ENCODE results near the gene UNC45A. TPM values are rescaled to one million over a fixed set of nuclear protein-coding genes. Genes with fewer than 3 reads are reported as not detected.

The UNC45A gene
- total RNA-seq, 2 experiments from 2014 or later: 46.1 to 68.0 TPM

DNA sequence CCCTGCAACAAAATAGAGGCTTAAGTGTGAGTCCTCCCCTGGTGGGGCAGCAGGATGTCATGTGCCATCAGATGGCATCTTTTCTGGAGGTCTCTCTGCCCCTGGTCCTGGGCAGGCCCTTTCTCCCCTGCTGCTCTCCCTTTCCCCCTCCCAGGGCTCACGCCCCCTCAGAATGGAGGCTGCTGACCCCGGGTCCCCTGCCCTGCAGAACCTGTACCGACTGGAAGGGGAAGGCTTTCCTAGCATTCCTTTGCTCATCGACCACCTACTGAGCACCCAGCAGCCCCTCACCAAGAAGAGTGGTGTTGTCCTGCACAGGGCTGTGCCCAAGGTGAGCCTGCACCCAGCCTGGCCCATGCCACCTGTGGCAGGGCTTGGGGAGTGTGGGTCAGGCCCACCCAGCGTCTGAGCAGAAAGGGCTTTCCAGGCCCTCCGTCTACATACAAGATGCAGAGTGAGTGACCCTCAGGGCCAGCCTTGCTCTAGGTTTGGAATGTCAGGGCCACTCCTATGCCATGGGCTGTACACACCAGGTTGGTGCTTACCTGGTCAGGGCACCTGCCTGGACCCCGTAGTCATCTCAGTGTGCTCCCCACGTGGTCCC is 43.6 kb upstream of the UNC45A start:
- no peaks in the 10 kb centered on the region for H3K9me3 ChIP-seq (ENCODE audit: low read length)
- H2AFZ ChIP-seq (ENCODE audit: low read length): no peak overlapping the region
- TF ChIP-seq, protein P1, sequence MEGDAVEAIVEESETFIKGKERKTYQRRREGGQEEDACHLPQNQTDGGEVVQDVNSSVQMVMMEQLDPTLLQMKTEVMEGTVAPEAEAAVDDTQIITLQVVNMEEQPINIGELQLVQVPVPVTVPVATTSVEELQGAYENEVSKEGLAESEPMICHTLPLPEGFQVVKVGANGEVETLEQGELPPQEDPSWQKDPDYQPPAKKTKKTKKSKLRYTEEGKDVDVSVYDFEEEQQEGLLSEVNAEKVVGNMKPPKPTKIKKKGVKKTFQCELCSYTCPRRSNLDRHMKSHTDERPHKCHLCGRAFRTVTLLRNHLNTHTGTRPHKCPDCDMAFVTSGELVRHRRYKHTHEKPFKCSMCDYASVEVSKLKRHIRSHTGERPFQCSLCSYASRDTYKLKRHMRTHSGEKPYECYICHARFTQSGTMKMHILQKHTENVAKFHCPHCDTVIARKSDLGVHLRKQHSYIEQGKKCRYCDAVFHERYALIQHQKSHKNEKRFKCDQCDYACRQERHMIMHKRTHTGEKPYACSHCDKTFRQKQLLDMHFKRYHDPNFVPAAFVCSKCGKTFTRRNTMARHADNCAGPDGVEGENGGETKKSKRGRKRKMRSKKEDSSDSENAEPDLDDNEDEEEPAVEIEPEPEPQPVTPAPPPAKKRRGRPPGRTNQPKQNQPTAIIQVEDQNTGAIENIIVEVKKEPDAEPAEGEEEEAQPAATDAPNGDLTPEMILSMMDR (conservative IDR thresholded peaks at IDR 0.05; ENCODE audit: low read length): no peak
- no peak for TF ChIP-seq EZH2phosphoT487 (IDR thresholded peaks at IDR 0.05; ENCODE audit: borderline replicate concordance, low read depth, low read length)
- H4K20me1 ChIP-seq (ENCODE audit: insufficient read depth, low read length): no peaks in the 10 kb centered on the region
- no peaks in the 10 kb centered on the region for H3K79me2 ChIP-seq (ENCODE audit: insufficient read depth, low read depth, low read length)
- H3K36me3 ChIP-seq (ENCODE audit: insufficient read depth, low read length): peaks cover 4% of the 10 kb centered on the region; the same call in 1 of the 2 replicates
- peaks cover 5% of the 10 kb centered on the region for H3K4me1 ChIP-seq (ENCODE audit: insufficient read depth, low read length, poor library complexity, severe bottlenecking)
- no TSS peak for BruUV-seq (replicated peaks)
- H3K4me2 ChIP-seq (ENCODE audit: low read length): no peak overlapping the region
- no peak overlapping the region for H3K27ac ChIP-seq (ENCODE audit: low read depth, low read length, poor library complexity, severe bottlenecking)
- H3K4me3 ChIP-seq (ENCODE audit: low read depth, low read length, poor library complexity, severe bottlenecking): no peak overlapping the region
- CTCF ChIA-PET (ENCODE audit: unreplicated experiment): interaction anchor here (0.6 kb wide), 1 partner anchor 250 kb away, joined by 3 read pairs; no protein-coding TSS in a partner anchor
- H3K9me2 ChIP-seq (ENCODE audit: insufficient read depth, low read length): no peaks in the 10 kb centered on the region
- DNase-seq (ENCODE audit: low spot score): no peak
- POLR2A ChIA-PET: interaction anchor here (0.6 to 1.1 kb wide), 2 partner anchors 52 to 119 kb away, joined by 3 read pairs; no protein-coding TSS in a partner anchor
- intact Hi-C loops (cut with micrococcal nuclease; ENCODE audit: unreplicated experiment): no loop called here

DNA sequence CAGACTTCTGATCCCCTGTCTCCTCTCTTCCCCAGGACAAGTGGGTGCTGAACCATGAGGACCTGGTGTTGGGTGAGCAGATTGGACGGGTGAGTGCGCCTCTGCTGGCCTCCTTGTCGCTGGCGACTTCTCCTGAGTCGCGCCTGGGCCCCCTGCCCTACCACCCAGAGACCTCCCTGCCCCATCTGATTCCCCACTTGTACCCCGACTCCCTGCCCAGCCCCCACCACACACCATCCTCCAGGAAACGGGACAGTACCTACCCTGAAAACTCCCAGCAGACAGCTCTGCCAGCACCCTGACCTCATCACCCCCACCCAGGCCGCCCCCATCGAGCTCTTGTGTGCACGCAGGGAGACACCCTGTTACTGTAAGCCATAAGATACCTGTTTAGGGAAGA is 43.1 kb upstream of the UNC45A start:
- Histone ChIP-seq H3K27ac (ENCODE audit: low read depth, low read length, poor library complexity, severe bottlenecking) (no peak overlapping the region), H3K9me2 (ENCODE audit: insufficient read depth, low read length) (no peaks in the 10 kb centered on the region), H4K20me1 (ENCODE audit: insufficient read depth, low read length) (no peaks in the 10 kb centered on the region), H3K79me2 (ENCODE audit: insufficient read depth, low read depth, low read length) (no peaks in the 10 kb centered on the region), H2AFZ (ENCODE audit: low read length) (no peak overlapping the region), H3K9me3 (ENCODE audit: low read length) (no peaks in the 10 kb centered on the region), H3K4me3 (ENCODE audit: low read depth, low read length, poor library complexity, severe bottlenecking) (no peak overlapping the region), H3K4me1 (ENCODE audit: insufficient read depth, low read length, poor library complexity, severe bottlenecking) (peaks cover 11% of the 10 kb centered on the region), H3K4me2 (ENCODE audit: low read length) (no peak overlapping the region), H3K36me3 (ENCODE audit: insufficient read depth, low read length) (peaks cover 4% of the 10 kb centered on the region; the same call in 1 of the 2 replicates)
- TF ChIP-seq EZH2phosphoT487 (IDR thresholded peaks at IDR 0.05; ENCODE audit: borderline replicate concordance, low read depth, low read length): no peak
- TF ChIP-seq, protein P1 (conservative IDR thresholded peaks at IDR 0.05; ENCODE audit: low read length): no peak
- CTCF ChIA-PET (ENCODE audit: unreplicated experiment): no interaction called here
- intact Hi-C loops (cut with micrococcal nuclease; ENCODE audit: unreplicated experiment): no loop called here
- POLR2A ChIA-PET: no interaction called here
- no TSS peak for BruUV-seq (replicated peaks)
- DNase-seq (ENCODE audit: low spot score): no peak
